H1 (cell line): ENCODE data around the gene SPTBN5. TPM values are rescaled to one million over a fixed set of nuclear protein-coding genes. Genes with fewer than 3 reads are reported as not detected.

Experiments
- ASH2L ChIP-seq: fragments of 200-600, 300-600 bp; sonication (generic); IDR thresholded peaks from one replicate; pipeline ENCODE4 v1.7.1; 2017; ENCODE audit warnings: low read length
- CBX5 ChIP-seq: fragments of 300-800, 300-1000 bp; sonication (generic); IDR thresholded peaks from 2 replicates; pipeline ENCODE4 v1.7.1; 2016; ENCODE audit warnings: antibody characterized with exemption, low read length, low read depth
- CHD1 ChIP-seq: IDR thresholded peaks from 2 replicates; pipeline ENCODE4 v1.6.1; 2012; ENCODE audit warnings: low read depth, low read length, improper control_type of control experiment
- CREB1 ChIP-seq: IDR thresholded peaks from 2 replicates; pipeline ENCODE4 v1.6.1; 2012; ENCODE audit warnings: inconsistent platforms
- FOSL1 ChIP-seq: IDR thresholded peaks from 2 replicates; pipeline ENCODE4 v1.6.1; 2011; ENCODE audit warnings: mild to moderate bottlenecking, low read depth, low read length, moderate library complexity; ENCODE audit not compliant: insufficient read depth
- SIRT6 ChIP-seq: IDR thresholded peaks from one replicate; pipeline ENCODE4 v1.7.1; 2012; ENCODE audit warnings: low read length, inconsistent platforms
- polyA plus RNA-seq, 7 experiments: library from polyadenylated mRNA; depleted of rRNA in 3 of 7; stranded (reverse) in 5 of 7; unstranded in 2 of 7; fragments of >200 nt in 5 of 7; fragments of 200-250 nt in 2 of 7; gene quantifications; 1 replicate in 5 of 7; 2 replicates in 1 of 7; 4 replicates in 1 of 7; pipeline versions ENCODE4 v1.2.1 to v1.2.3, GENCODE V29; 2011 to 2013; ENCODE audit warnings: missing spikeins in 2 of 7, mixed read lengths in 2 of 7
- total RNA-seq: library from RNA; stranded (reverse); fragmentation: NEBNext Ultra II Directional; extraction: Animal tissue kit (Norgen Biotek cat#: 25700); gene quantifications from 2 replicates; pipeline ENCODE4 v1.2.1, GENCODE V29; 2021

The SPTBN5 gene
- total and polyA plus RNA-seq, 2 of the 8 experiments (the other 6 are each of a cell fraction or from before 2014, with no cell fraction given), result 0.32 to 0.84 TPM

DNA sequence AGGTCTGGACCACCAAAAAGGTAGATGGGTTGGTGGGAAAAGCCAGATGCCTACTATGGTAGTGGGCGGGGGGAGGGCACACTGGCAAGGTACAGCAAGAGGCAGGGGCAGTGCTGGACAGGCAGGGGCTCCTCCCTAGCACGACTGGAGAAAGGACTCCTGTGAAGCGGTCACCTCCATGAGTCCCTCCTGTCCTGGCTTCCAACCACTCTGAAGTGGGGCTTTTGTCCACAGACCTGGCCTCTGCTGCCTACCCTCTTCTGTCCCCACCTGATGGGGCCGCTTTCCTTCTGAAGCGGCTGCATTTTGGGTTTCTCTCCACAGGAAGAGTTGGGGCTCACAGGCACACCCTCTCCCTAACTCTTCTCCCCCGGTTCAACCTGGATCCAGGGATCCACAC is 2.7 kb upstream of the SPTBN5 start (continued):
- TF ChIP-seq CBX5 (no peak), FOSL1 (no peak), CREB1 (no peak), SIRT6 (no peak), ASH2L (no peak), CHD1 (no peak)
